Lower lobe of right lung (tissue), 2 donors: Measurements from ENCODE around the gene MCL1. TPM values are rescaled to one million over a fixed set of nuclear protein-coding genes. Genes with fewer than 3 reads are reported as not detected.
A peak's percentile ranks its signal among the peaks of the same experiment; 100 is the strongest.

ENCODE experiments used
- ATAC-seq, 2 donors: fragments of 200-7000 bp; cut with Tn5 transposase; one replicate each; pipeline ENCODE4 v1.9.1; 2020 to 2022; ENCODE audit warnings: mild to moderate bottlenecking in 2 of 2, moderate library complexity in 2 of 2
- DNase-seq: peaks from one replicate; pipeline ENCODE4 v3.0.0-alpha.2; 2020
- H3K27ac ChIP-seq: fragments of 200-600 bp; one replicate; pipeline ENCODE4 v1.8.0; 2022
- H3K27me3 ChIP-seq: fragments of 200-600 bp; one replicate; pipeline ENCODE4 v1.8.0; 2022; ENCODE audit warnings: low read depth
- H3K36me3 ChIP-seq: fragments of 200-600 bp; one replicate; pipeline ENCODE4 v1.8.0; 2022; ENCODE audit warnings: mild to moderate bottlenecking
- H3K4me1 ChIP-seq: fragments of 200-600 bp; one replicate; pipeline ENCODE4 v1.8.0; 2022
- H3K4me3 ChIP-seq: fragments of 200-600 bp; one replicate; pipeline ENCODE4 v1.8.0; 2022; ENCODE audit warnings: mild to moderate bottlenecking
- H3K9me3 ChIP-seq: fragments of 200-600 bp; one replicate; pipeline ENCODE4 v1.8.0; 2022
- CTCF ChIP-seq: fragments of 200-600 bp; IDR thresholded peaks from one replicate; pipeline ENCODE4 v1.8.0; 2022; ENCODE audit warnings: antibody characterized with exemption, mild to moderate bottlenecking
- intact Hi-C: fragments of 100-400 bp; cut with DNase I; formaldehyde crosslinking; loops from one replicate; pipeline ENCODE4 v1.11.0; 2022
- total RNA-seq: library from RNA; stranded (reverse); fragmentation: NEBNext Ultra II Directional; extraction: Animal tissue kit (Norgen Biotek cat#: 25700); gene quantifications from one replicate; pipeline ENCODE4 v1.2.1, GENCODE V29; 2021
- donor health status: DM: no; HTN: yes; CAD: no; lungs with severe emphysema.

MCL1 gene
- total RNA-seq, 1 donor from 2014 or later, result 387 TPM

GRCh38 chr1:150578272-150579109 lies 919 bp downstream of the MCL1 start:
- no peak for TF ChIP-seq CTCF
- Histone ChIP-seq H3K9me3 (no peaks in the 10 kb centered on the region), H3K36me3 (peaks cover 45% of the 10 kb centered on the region), H3K4me1 (peaks cover 44% of the 10 kb centered on the region), H3K27ac (peak overlapping the region; percentile 99), H3K4me3 (peak overlapping the region; percentile 96), H3K27me3 (no peaks in the 10 kb centered on the region)
- DNase-seq (no peak), ATAC-seq (peak; percentile 27 to 34)
- intact Hi-C loops, result loop anchor here (10.0 kb wide), 1 partner anchor 46 kb away; the partner anchor contains the start of gene ENSA

GRCh38 chr1:150577557-150578271 lies 1.7 kb downstream of the MCL1 start:
- Histone ChIP-seq H3K27ac (peak overlapping the region; percentile 99), H3K36me3 (peaks cover 53% of the 10 kb centered on the region), H3K9me3 (no peaks in the 10 kb centered on the region), H3K27me3 (no peaks in the 10 kb centered on the region), H3K4me3 (peak overlapping the region; percentile 96), H3K4me1 (peaks cover 51% of the 10 kb centered on the region)
- no peak for DNase-seq
- TF ChIP-seq CTCF, result no peak
- intact Hi-C loops, result loop anchor here (10.0 kb wide), 1 partner anchor 47 kb away; the partner anchor contains the start of gene ENSA
- no peak for ATAC-seq

- TF ChIP-seq CTCF, result no peak
- Histone ChIP-seq H3K9me3 (no peaks in the 10 kb centered on the region), H3K36me3 (peaks cover 60% of the 10 kb centered on the region), H3K4me1 (peaks cover 51% of the 10 kb centered on the region), H3K27me3 (no peaks in the 10 kb centered on the region), H3K27ac (peak overlapping the region; percentile 99), H3K4me3 (peak overlapping the region; percentile 96)
- DNase-seq, result no peak
- intact Hi-C loops, result loop anchor here (10.0 kb wide), 1 partner anchor 48 kb away; the partner anchor contains the start of gene ENSA
- ATAC-seq, result no peak
Measured at GRCh38 chr1:150576794-150577556, 2.4 kb downstream of the MCL1 start.

GRCh38 chr1:150576367-150576711 lies 3.1 kb downstream of the MCL1 start:
- no peaks in the 10 kb centered on the region for H3K9me3 ChIP-seq
- no peak for ATAC-seq
- peaks cover 56% of the 10 kb centered on the region for H3K4me1 ChIP-seq
- H3K27me3 ChIP-seq, result no peaks in the 10 kb centered on the region
- H3K27ac ChIP-seq, result peak overlapping the region; percentile 99
- H3K36me3 ChIP-seq, result peaks cover 66% of the 10 kb centered on the region
- intact Hi-C loops, result loop anchor here (10.0 kb wide), 1 partner anchor 48 kb away; the partner anchor contains the start of gene ENSA
- peak overlapping the region; percentile 96 for H3K4me3 ChIP-seq
- DNase-seq, result no peak
- no peak for TF ChIP-seq CTCF
